Measurements from ENCODE around the gene CLASP1.
"Not testable (repeated sequence)": the region's sequence is repeated elsewhere in the genome, so short reads cannot be mapped to it uniquely, and the experiment has no call there.

CLASP1 gene

DNA sequence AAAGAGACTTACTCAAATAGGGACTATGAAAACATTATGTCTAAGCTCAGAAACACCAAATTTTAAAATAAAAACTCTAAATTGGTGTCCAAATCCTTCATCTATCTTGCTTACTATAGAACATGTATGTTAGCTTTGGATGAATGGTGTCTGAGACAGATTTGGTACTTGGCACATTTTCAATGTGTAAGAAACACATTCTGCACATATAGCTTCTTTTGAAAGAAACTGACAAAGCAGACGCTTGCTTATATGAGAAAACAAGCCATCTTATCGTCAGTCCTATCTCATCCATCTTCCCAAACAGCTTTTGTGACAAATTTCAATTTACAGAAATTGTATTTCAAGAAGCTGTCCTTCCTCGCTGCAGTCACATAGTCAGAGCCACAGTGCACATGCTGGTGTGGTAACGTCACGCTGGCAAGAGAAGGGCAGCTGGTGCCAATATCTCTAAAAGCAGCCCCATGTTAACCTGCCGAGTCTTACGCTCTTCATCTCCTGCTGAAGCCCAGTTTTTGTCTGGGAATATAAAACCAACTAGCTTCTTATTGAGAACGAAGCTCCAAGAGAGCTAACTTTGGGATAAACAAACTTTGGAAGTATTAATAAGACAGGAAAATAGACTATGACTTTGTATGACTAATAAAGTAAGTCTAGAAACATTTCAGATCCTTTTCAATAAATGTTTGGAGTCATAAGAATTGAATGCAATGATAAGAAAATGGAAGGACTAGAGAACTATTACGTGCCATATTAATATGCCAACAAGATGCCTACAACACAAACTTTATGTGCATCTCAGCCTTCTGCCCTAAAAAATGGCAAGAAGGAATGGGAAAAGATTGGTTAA is 289.3 kb downstream of the CLASP1 start:
- DNase-seq (ENCODE audit: extremely low read depth in 1 of 2, low read depth in 1 of 2) = no peak

DNA sequence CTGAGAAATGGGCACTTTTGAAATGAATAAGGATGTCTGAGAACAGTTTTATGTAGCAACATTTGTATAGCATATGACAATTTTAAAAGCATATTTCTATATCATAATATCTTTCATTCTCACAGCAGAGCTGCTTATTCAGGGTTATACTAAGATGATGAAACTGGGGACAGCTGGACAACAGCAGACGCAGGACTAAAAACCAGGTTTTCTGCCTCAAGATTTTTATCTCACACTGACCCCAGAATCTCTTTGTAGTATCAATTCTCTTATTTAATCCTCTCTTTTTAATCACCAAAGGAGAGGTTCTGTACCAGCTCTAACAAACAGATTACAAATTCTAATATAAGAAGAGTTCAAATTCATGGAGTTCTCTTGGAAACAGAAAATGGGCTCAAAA is 290.1 kb downstream of the CLASP1 start:
- no peak for DNase-seq (ENCODE audit: extremely low read depth in 1 of 2, low read depth in 1 of 2)

DNA sequence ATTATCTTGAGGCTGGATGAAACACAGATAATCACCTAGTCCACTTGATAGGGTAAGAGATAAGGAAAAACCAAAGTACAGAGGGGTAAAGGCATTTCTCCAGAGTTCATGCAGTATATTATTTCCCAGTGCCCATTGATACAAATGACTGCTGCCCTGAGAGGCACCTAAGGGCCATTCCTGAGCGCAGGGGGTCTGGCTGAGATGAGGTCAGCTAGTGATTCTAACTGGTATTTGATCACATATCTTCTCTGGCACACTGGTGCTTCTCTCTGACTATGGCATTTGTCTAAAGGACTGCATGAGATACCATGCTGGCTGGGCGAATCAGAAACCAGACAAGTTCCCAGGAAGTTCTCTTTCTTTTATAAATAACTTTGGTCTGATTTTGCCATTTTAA is 291.0 kb downstream of the CLASP1 start:
- no peak for DNase-seq (ENCODE audit: extremely low read depth in 1 of 2, low read depth in 1 of 2)

DNA sequence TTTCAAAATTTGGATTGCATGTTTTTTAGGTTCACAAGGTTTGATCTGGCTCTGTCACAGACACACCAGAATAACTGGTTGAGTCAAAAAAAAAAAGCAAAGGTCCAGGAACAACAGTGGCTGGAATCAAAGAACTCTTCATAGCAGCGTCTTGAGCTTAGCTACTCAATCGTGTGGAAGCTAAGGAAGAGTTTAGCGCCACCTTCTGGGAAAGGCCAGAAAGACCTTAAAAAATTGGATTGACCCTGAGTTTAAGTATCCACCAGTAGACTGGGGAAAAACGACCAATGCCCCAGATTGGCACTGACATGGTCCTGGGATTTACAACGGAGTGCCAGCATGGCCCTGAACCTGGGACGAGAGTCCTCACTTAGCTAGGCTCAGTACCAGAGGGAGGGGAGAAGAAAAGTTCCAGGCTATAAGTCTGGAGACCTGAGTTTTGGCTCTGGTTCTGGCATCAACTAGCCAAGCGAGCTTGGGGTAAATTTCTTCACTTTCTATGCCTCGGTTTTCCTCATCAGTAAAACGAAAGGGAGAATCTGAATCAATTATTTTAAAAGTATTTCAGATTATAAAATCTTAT is 293.1 kb downstream of the CLASP1 start:
- DNase-seq (ENCODE audit: extremely low read depth in 1 of 2, low read depth in 1 of 2) = no peak

DNA sequence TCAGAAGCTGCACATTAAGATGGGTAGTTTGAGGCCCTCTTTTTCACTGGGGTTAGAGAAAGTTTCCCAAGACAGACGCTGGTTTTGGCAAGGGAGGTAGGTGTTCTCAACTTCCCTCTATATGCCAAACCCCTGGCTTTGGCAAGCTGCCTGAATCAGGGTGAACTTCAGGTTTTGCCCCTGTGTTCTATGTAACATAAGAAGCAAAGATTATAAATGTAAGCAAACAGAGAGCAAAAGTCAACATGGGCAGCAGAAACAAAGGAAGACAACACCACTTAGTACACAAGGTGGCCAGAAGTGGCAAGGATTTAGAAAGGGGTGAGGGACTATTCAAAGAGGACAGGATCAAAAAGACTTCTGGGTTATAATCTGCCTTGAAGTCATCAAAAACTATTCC is 293.8 kb downstream of the CLASP1 start:
- no peak for DNase-seq (ENCODE audit: extremely low read depth in 1 of 2, low read depth in 1 of 2)

DNA sequence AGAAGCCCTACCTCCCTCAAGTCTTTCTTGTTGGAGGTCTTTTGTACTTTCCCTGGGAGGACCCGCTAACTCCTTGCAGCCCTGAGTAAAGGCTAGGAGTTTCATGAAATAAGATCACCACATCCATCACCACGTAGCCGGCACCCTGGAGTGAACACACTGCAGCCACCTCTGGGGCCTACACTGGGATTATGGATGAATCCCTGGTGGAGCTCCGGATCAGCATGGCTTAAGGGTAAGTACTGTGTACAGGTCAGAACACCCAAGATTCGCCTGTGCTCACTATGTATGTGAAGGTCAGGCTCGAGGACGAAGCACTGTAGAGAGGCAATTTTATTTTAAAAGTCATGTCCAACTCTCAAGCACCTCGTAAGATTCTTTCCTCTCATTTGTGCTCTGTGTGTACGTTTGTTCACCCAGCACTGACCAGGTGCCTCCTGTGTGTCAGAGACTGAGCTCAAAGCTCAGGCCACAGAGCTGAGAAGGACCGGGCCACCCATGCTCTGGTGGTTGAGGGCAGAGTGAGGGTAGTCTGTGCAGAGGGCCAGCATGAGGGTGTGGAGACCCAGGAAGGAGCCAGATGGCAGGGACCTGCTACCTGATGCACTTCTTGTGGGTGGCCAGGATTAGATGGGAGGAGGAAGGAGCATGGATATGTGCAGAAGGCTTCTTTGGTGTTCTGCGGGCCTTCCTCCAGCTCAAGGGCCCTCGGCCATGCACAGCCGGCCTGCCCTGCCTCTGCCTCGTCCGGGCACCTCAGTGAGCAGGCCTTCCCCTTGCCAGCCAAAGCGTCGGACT is 297.5 kb downstream of the CLASP1 start:
- DNase-seq (ENCODE audit: extremely low read depth in 1 of 2, low read depth in 1 of 2) = no peak

DNA sequence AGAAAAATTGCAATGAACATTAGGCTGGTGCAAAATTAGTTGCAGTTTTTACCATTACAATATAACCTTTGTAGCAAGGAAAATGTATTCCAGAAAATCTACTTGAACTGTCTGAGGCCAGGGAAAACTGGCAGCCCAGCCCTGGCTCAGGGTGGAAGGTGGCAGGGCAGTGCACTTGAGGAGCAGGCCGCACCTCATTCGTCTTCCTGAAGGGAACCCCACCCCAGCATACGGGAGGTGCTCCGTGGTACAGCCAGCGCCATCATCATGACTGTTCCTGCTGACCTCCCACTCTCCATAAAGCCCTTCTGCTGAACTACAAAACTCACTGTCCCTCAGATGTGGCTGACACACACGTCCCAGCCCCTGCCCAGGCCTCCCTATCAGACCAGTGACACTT is 298.4 kb downstream of the CLASP1 start:
- DNase-seq (ENCODE audit: extremely low read depth in 1 of 2, low read depth in 1 of 2) = no peak

DNA sequence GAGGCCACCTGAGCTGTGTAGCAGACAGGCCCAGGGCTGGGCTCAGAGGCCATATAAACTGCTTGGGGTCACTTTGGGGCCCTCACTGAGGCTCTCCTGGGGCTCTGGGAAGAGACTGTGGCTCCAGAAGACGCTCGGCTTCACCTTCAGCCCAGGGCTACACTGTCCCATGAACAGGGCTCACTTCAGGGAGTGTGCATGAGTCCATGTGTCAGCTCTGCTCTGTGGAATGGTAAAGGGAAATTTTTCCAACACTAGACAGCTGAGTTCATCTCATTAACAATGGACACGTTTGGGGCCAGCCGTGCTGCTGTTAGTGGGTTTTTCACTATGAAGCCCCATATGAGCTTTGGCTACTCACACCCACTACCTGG is 298.9 kb downstream of the CLASP1 start:
- no peak for DNase-seq (ENCODE audit: extremely low read depth in 1 of 2, low read depth in 1 of 2)

DNA sequence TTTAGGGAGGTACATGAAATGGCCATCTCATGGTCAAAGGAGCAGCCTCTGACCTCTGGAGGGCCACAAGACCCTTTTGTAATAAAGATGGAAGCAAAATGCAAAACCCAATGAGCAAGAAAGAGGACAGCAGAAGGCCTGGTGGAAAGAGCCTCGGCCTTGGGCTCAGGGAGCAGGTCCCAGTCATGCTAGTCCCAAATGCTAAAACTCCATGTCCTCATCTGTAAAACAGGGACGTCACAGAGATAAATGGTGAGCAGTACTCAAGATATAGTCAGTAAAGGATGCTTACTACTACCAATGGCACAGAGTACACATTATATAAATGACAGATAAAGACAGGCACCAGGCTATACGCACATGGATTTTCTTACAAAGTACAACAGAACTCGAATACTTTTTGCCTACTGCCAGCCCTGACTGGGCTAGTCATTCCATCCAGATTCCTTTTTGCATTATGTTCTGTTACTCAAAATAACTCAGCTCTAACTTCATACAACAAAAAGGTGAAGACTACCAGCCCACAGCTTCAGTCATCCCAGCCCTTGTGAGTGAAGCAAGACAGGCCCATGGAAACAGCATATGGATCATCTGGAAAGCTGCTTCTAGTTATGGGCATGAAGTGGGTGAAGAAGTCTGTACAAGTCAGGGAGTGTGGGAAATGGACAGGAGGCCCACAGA is 299.4 kb downstream of the CLASP1 start:
- DNase-seq (ENCODE audit: extremely low read depth in 1 of 2, low read depth in 1 of 2) = no peak

DNA sequence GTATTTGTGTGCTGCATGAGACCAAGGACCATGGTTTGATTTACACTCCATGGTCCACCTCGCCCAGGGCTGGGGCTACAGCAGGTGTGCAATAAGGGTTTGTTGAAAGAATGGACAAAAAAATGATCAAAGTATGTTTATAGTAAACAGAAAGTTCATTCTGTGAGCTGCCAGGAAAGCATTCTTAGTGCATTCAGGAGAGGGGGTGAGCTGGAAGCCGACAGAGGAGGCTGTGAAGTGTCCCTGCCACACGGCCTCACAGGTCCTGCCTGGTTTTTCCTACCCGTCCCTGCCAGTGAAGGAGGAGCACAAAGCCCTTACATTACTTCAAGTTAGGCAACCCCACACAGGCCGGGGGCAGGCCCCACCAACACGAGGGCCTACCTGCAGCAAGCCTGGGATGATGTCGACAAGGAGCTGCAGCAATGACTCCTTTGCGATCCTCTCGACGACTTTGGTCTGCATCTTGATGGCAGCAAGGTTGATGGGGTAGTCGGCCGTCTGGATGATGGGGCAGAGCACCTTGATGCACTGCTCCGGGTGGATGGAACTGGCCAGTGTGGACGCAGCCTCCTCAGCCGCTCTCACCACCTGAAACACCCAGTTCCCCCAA is 301.0 kb downstream of the CLASP1 start:
- DNase-seq (ENCODE audit: extremely low read depth in 1 of 2, low read depth in 1 of 2) = no peak

DNA sequence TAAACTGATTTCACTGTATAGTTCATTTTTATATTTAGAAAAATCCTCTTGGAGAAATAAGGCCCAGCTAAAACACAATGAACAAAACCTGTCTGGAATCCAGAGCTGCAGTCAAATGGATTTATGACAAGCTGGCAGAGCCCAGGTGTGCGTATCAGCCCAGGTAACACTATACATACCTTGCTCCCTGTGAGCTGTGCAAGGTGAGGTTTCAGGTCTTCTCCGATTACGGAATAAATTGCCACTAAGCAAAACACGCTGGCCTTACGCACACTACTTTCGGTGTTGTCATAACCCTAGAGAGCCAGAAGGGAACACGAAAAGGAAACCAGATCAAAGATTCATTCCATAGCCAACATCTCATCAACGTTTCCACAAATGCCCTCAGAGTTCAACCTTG is 302.4 kb downstream of the CLASP1 start:
- no peak for DNase-seq (ENCODE audit: extremely low read depth in 1 of 2, low read depth in 1 of 2)

DNA sequence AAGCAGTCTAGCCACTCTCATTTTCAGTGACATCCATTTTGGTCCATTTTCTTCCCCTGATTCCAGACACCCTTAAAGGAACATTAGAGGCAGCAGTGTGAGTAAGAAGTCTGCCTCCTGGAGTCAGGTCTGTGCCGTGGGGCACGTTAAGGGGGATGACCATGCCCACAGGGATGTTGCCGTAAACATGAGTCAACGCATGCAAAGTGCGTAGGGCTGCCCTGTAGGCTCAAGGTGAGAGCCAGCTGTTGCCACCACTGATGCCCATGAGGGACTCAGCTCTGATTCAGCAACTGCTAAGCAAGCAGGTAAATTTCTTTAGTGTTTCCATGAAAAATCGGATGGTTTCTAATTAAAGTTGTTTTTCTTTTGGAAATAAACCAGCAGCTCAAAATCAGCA is 302.9 kb downstream of the CLASP1 start:
- DNase-seq (ENCODE audit: extremely low read depth in 1 of 2, low read depth in 1 of 2) = no peak

DNA sequence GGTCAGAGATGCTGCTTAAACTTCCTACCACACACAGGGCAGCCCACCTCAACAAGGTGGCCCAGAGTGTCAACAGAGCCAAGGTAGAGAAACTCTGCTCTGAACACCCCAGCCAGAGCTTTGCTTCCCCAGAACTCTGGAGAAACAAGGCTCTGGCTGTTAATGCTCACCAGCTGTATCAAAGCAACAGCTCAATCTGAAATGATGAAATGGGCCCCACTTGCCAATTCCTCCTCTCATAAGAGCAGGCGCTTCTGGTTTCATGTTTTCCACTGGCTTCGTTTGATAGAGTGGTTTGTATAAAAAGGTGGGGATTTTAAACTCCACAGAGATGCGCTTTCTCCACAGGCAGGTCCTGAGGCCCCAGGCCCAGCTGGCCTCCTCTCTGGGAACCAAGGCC is 303.4 kb downstream of the CLASP1 start:
- DNase-seq (ENCODE audit: extremely low read depth in 1 of 2, low read depth in 1 of 2) = no peak

DNA sequence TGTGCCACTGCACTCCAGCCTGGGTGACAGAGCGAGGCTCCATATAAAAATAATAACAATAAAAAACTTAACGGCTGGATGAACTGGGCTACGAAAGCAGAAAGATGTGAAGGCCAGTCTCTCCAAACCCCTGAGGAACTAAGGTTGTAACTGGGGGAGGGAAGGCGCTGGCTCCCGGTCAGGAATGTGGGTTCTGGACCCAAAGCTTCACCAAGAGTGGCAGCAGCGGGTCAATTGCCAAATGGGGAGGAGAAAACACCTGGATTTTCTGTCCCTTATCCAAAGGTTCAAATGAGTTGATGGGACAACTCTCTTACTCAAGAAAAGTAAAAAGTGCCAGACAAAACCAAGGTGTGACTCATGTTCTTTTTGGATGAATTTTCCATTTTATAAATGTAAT is 304.2 kb downstream of the CLASP1 start:
- DNase-seq (ENCODE audit: extremely low read depth in 1 of 2, low read depth in 1 of 2) = no peak

DNA sequence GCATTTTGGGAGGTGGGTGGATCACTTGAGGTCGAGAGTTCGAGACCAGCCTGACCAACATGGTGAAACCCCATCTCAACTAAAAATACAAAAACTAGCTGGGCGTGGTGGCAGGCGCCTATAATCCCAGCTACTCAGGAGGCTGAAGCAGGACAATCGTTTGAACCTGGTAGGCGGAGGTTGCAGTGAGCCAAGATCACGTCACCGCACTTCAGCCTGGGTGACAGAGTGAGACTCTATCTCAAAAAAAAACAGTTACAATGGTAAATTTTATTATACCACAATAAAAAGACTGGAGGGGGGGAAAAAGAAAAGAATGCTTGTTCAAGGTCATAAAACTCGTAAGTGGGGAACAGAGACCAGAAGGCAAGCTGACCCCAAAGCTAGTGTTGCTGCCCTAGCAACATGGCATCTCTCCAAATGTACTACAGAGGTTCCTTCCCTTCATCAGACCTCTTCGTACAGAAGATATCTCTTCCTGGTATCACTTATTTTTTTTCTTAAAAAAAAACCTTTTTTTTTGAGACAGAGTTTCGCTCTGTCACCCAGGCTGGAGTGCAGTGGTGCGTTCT is 305.3 kb downstream of the CLASP1 start:
- DNase-seq (ENCODE audit: extremely low read depth in 1 of 2, low read depth in 1 of 2) = not testable (repeated sequence)

DNA sequence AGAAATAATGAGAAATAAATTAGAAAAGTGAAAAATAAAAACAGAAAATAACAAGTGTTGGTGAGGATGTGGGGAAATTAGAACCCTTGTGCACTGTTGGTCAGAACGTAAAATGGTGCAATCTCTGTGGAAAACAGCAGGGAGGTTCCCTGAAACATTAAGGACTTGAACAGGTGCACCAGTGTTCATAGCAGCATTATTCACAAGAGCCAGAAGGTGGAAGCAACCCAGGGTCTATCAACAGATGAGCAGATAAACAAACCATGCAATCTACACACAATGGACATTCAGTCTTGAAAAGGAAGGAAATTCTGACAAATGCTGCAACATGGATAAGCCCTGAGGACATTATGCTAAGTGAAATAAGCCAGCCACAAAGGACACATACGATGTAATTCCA is 306.1 kb downstream of the CLASP1 start:
- no peak for DNase-seq (ENCODE audit: extremely low read depth in 1 of 2, low read depth in 1 of 2)

DNA sequence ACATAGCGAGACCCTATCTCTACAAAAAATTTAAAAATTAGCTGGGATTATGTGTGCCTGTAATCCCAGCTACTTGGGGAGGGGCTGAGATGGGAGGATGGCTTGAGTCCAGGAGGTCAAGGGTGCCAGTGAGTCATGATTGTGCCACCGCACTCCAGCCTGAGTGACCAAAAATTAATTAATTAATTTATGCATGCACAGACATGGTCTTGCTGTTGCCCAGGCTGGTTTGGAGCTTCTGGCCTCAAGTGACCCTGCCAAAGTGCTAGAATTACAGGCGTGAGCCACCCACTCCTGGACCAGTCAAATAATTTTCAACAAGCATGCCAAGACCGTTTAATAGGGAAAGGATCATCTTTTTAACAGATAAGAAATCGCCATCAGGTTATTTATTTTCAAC is 306.5 kb downstream of the CLASP1 start:
- DNase-seq (ENCODE audit: extremely low read depth in 1 of 2, low read depth in 1 of 2) = no peak

DNA sequence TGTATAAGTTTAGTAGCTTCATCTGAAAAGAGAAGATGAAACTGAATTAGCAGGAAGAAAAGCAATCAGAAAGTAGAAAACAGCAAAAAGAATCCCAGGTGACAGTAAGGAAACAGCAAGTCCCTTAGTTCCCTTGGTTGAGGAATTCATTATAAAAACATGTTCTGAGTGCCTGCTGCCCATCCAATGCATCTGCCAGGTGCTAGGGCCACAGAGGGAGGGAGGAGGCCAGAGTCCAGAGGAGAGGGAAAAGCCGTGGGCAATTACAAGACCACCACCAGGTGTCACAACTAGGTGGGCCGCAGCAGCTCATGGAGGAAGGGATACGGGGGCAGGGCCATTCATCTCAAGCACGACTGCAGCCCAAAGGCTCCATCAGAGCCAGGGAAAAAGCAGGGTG is 308.3 kb downstream of the CLASP1 start:
- no peak for DNase-seq (ENCODE audit: extremely low read depth in 1 of 2, low read depth in 1 of 2)

DNA sequence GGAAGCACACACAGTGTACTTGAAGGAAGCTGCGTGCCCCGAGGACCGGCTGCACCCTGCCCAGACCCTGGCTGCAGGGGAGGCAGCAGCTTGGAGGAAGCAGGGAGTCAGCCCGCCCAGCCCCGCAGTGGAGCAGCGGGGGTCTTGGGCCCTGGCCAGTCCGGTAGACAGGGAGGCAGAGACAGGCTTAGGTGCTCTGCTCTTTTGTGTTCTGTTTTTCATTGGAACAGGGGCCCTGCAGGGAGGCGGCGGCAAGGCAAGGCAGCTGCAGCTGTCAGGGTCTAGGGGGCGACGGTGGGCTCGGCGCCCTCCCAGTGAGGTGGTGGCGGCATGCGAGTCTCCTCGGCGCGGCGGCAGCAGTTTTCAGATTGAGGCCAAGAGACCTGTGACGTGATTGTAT is 311.0 kb downstream of the CLASP1 start:
- no peak for DNase-seq (ENCODE audit: extremely low read depth in 1 of 2, low read depth in 1 of 2)

DNA sequence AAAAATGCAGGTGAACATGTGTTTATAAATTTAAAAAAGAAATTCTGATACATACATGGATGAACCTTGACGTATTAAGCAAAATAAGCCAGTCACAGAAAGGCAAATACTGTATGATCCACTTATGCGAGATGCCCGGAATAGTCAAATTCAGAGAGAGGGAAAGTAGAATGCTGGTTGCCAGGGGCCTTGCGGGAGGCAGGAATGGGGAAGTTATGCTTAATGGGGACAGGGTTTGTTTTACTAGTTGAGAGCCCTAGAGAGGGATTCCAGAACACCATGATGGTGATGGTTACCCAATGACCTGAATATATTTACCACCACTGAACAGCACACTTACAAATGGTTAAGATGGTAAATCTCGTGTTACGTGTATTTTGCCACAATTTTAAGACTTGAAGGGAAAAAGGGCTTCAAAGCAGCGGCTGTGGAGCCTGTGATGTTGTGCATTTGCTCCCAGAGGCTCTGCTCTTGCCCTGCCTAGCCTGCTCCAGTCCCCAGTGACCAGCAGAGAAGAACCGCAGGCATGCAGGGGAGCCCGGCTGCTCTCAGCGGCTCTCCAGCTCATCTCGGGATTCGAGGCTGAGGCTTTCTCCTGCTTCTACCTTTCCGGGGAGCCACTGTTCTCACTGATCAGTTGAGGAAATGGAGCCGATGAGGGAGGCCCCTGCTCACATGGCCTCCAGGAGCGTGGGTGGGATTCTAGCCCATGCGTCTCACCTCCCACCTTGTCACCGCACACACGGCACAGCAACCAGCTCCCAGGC is 312.6 kb downstream of the CLASP1 start:
- no peak for DNase-seq (ENCODE audit: extremely low read depth in 1 of 2, low read depth in 1 of 2)

All from activated CD8-positive, alpha-beta memory T cell treated with anti-CD3 and anti-CD28 coated beads for 1 hour (primary cell).